Endothelial cell (in vitro differentiated cells): Measurements from ENCODE around the gene JSRP1. TPM values are rescaled to one million over a fixed set of nuclear protein-coding genes. Genes with fewer than 3 reads are reported as not detected.
A peak's percentile ranks its signal among the peaks of the same experiment; 100 is the strongest.

Experiments
- DNase-seq: peaks from one replicate; pipeline ENCODE4 v3.0.0; 2021; ENCODE audit warnings: low spot score
- H3K27ac Mint-ChIP-seq: one replicate; pipeline ENCODE4 v1.8.0; 2021; ENCODE audit warnings: mixed read lengths, inconsistent platforms; ENCODE audit not compliant: unreplicated experiment
- H3K27me3 Mint-ChIP-seq: one replicate; pipeline ENCODE4 v1.8.0; 2021; ENCODE audit warnings: mild to moderate bottlenecking, moderate library complexity, mixed read lengths, inconsistent platforms; ENCODE audit not compliant: unreplicated experiment
- H3K36me3 Mint-ChIP-seq: one replicate; pipeline ENCODE4 v1.8.0; 2021; ENCODE audit warnings: mild to moderate bottlenecking, low read depth, mixed read lengths, inconsistent platforms; ENCODE audit not compliant: unreplicated experiment
- H3K4me1 Mint-ChIP-seq: one replicate; pipeline ENCODE4 v1.8.0; 2021; ENCODE audit warnings: mild to moderate bottlenecking, mixed read lengths, inconsistent platforms; ENCODE audit not compliant: unreplicated experiment
- H3K4me3 Mint-ChIP-seq: one replicate; pipeline ENCODE4 v1.8.0; 2021; ENCODE audit warnings: mild to moderate bottlenecking, mixed read lengths, inconsistent platforms; ENCODE audit not compliant: unreplicated experiment
- H3K9me3 Mint-ChIP-seq: one replicate; pipeline ENCODE4 v1.8.0; 2021; ENCODE audit warnings: mixed read lengths, inconsistent platforms; ENCODE audit not compliant: unreplicated experiment
- total RNA-seq: library from RNA; stranded (reverse); fragmentation: NEBNext Ultra II Directional; extraction: Animal tissue kit (Norgen Biotek cat#: 25700); gene quantifications from one replicate; pipeline ENCODE4 v1.2.1, GENCODE V29; 2021; ENCODE audit not compliant: unreplicated experiment
- TF ChIP-seq, protein P1 (sequence below): fragments of 200-600 bp; sonication (generic); IDR thresholded peaks from one replicate; pipeline ENCODE4 v1.5.0; 2021; ENCODE audit warnings: antibody characterized with exemption; ENCODE audit not compliant: unreplicated experiment

JSRP1 gene
- total RNA-seq, 1 donor from 2014 or later: not detected

GRCh38 chr19:2273356-2274184, 17.4 kb upstream of the JSRP1 start:
- peaks cover 12% of the 10 kb centered on the region for H3K4me1 Mint-ChIP-seq

GRCh38 chr19:2271234-2272103, 15.3 kb upstream of the JSRP1 start:
- no peak for DNase-seq
- Mint-ChIP-seq H3K27me3 (peaks cover 17% of the 10 kb centered on the region), H3K27ac (peak overlapping the region; percentile 61), H3K9me3 (no peaks in the 10 kb centered on the region), H3K36me3 (peaks cover 11% of the 10 kb centered on the region), H3K4me1 (peaks cover 12% of the 10 kb centered on the region), H3K4me3 (peak overlapping the region; percentile 92)
- TF ChIP-seq, protein P1, sequence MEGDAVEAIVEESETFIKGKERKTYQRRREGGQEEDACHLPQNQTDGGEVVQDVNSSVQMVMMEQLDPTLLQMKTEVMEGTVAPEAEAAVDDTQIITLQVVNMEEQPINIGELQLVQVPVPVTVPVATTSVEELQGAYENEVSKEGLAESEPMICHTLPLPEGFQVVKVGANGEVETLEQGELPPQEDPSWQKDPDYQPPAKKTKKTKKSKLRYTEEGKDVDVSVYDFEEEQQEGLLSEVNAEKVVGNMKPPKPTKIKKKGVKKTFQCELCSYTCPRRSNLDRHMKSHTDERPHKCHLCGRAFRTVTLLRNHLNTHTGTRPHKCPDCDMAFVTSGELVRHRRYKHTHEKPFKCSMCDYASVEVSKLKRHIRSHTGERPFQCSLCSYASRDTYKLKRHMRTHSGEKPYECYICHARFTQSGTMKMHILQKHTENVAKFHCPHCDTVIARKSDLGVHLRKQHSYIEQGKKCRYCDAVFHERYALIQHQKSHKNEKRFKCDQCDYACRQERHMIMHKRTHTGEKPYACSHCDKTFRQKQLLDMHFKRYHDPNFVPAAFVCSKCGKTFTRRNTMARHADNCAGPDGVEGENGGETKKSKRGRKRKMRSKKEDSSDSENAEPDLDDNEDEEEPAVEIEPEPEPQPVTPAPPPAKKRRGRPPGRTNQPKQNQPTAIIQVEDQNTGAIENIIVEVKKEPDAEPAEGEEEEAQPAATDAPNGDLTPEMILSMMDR: no peak

More at GRCh38 chr19:2273356-2274184, 17.4 kb upstream of the JSRP1 start:
- peaks cover 14% of the 10 kb centered on the region for H3K27me3 Mint-ChIP-seq
- H3K27ac Mint-ChIP-seq: peak overlapping the region; percentile 79
- H3K4me3 Mint-ChIP-seq: peak overlapping the region; percentile 83
- DNase-seq: peak; percentile 91
- TF ChIP-seq, protein P1: peak; percentile 99
- H3K36me3 Mint-ChIP-seq: peaks cover 17% of the 10 kb centered on the region
- no peaks in the 10 kb centered on the region for H3K9me3 Mint-ChIP-seq

GRCh38 chr19:2270423-2271233, 14.4 kb upstream of the JSRP1 start:
- H3K27me3 Mint-ChIP-seq: peaks cover 17% of the 10 kb centered on the region
- TF ChIP-seq, protein P1: no peak
- H3K36me3 Mint-ChIP-seq: peaks cover 11% of the 10 kb centered on the region
- H3K4me3 Mint-ChIP-seq: peak overlapping the region; percentile 97
- H3K27ac Mint-ChIP-seq: no peak overlapping the region
- DNase-seq: peak; percentile 51
- H3K4me1 Mint-ChIP-seq: peaks cover 15% of the 10 kb centered on the region
- no peaks in the 10 kb centered on the region for H3K9me3 Mint-ChIP-seq

- peak overlapping the region; percentile 72 for H3K27ac Mint-ChIP-seq
- no peak for DNase-seq
- no peaks in the 10 kb centered on the region for H3K9me3 Mint-ChIP-seq
- H3K27me3 Mint-ChIP-seq: peaks cover 17% of the 10 kb centered on the region
- H3K4me3 Mint-ChIP-seq: peak overlapping the region; percentile 97
- TF ChIP-seq, protein P1: no peak
- H3K4me1 Mint-ChIP-seq: peaks cover 15% of the 10 kb centered on the region
- H3K36me3 Mint-ChIP-seq: peaks cover 11% of the 10 kb centered on the region
These were observed 13.9 kb upstream of the JSRP1 start for GRCh38 chr19:2270157-2270422.
